HEK293 (cell line): ENCODE measurements around the gene PSMD9.
"Not testable (repeated sequence)": the region's sequence is repeated elsewhere in the genome, so short reads cannot be mapped to it uniquely, and the experiment has no call there.

Experiments used
- CTCF ChIA-PET: fragments of 350-600 bp; formaldehyde crosslinking; extraction: SDS; loops from one replicate; lab custom pipeline; 2021; ENCODE audit warnings: antibody characterized with exemption; lab: Yijun Ruan, JAX
- POLR2A ChIA-PET: fragments of 300-600 bp; formaldehyde crosslinking; extraction: SDS; loops from one replicate; lab custom pipeline; 2020; ENCODE audit warnings: antibody characterized with exemption, inconsistent platforms; lab: Yijun Ruan, JAX
- H3K27ac ChIP-seq: fragments of 200-500 bp; sonication (Bioruptor generic); 2 replicates; pipeline ENCODE4 v1.5.1; 2014; ENCODE audit warnings: low read depth, low read length, control low read depth, inconsistent platforms; ENCODE audit errors: extremely low read depth
- H3K36me3 ChIP-seq, 2 experiments: fragments of 200-500 bp in 1 of 2; sonication (Bioruptor generic) in 1 of 2; 1 replicate in 1 of 2; 2 replicates in 1 of 2; pipeline ENCODE4 v1.5.1; 2014 to 2017; ENCODE audit warnings: inconsistent platforms in 2 of 2, low read length in 2 of 2; ENCODE audit not compliant: control insufficient read depth in 2 of 2, insufficient read depth in 1 of 2
- H3K4me1 ChIP-seq: fragments of 200-500 bp; sonication (Bioruptor generic); 2 replicates; pipeline ENCODE4 v1.5.1; 2014; ENCODE audit warnings: mild to moderate bottlenecking, low read length, inconsistent platforms; ENCODE audit not compliant: control insufficient read depth, insufficient read depth
- H3K4me3 ChIP-seq: 2 replicates; pipeline ENCODE4 v1.5.1; 2011; ENCODE audit warnings: low read depth, mild to moderate bottlenecking, control low read depth, low read length, moderate library complexity
- H3K9me3 ChIP-seq: fragments of 200-500 bp; sonication (Bioruptor generic); 2 replicates; pipeline ENCODE4 v1.5.1; 2014; ENCODE audit warnings: low read depth, low read length, inconsistent platforms; ENCODE audit not compliant: control insufficient read depth, insufficient read depth
- FEZF1 ChIP-seq: fragments of 450-650 bp; formaldehyde crosslinking; IDR thresholded peaks from 2 replicates; pipeline ENCODE4 v1.5.1; 2016; ENCODE audit warnings: missing biosample characterization, missing genetic modification characterization
- HOXA7 ChIP-seq: sonication (generic); formaldehyde crosslinking; IDR thresholded peaks from 2 replicates; pipeline ENCODE4 v1.8.1; 2022; ENCODE audit warnings: missing genetic modification reagents, borderline replicate concordance
- KLF9 ChIP-seq: fragments of 450-650 bp; formaldehyde crosslinking; IDR thresholded peaks from 2 replicates; pipeline ENCODE4 v1.5.1; 2016; ENCODE audit warnings: missing biosample characterization, missing genetic modification characterization, low read depth
- SP2 ChIP-seq: fragments of 450-650 bp; formaldehyde crosslinking; IDR thresholded peaks from 2 replicates; pipeline ENCODE4 v1.5.1; 2016; ENCODE audit warnings: missing biosample characterization, missing genetic modification characterization
- WT1 ChIP-seq: fragments of 450-650 bp; formaldehyde crosslinking; IDR thresholded peaks from 2 replicates; pipeline ENCODE4 v1.5.1; 2016; ENCODE audit warnings: missing biosample characterization, missing genetic modification characterization
- ZBTB1 ChIP-seq: fragments of 450-650 bp; formaldehyde crosslinking; IDR thresholded peaks from 2 replicates; pipeline ENCODE4 v1.5.1; 2016; ENCODE audit warnings: missing biosample characterization, missing genetic modification characterization
- ZBTB49 ChIP-seq: fragments of 450-650 bp; formaldehyde crosslinking; IDR thresholded peaks from 2 replicates; pipeline ENCODE4 v1.5.1; 2016; ENCODE audit warnings: missing biosample characterization, missing genetic modification characterization, low read depth
- ZBTB6 ChIP-seq: fragments of 450-650 bp; formaldehyde crosslinking; IDR thresholded peaks from 2 replicates; pipeline ENCODE4 v1.5.1; 2017; ENCODE audit warnings: missing biosample characterization, missing genetic modification characterization
- ZBTB7A ChIP-seq: fragments of 450-650 bp; formaldehyde crosslinking; IDR thresholded peaks from 2 replicates; pipeline ENCODE4 v1.5.1; 2016; ENCODE audit warnings: low read depth, missing biosample characterization, missing genetic modification characterization
- ZNF132 ChIP-seq: fragments of 450-650 bp; formaldehyde crosslinking; IDR thresholded peaks from 2 replicates; pipeline ENCODE4 v1.5.1; 2017; ENCODE audit warnings: missing biosample characterization, missing genetic modification characterization, borderline replicate concordance
- ZNF211 ChIP-seq: fragments of 450-650 bp; formaldehyde crosslinking; IDR thresholded peaks from 2 replicates; pipeline ENCODE4 v1.5.1; 2016; ENCODE audit warnings: low read depth, missing biosample characterization, missing genetic modification characterization
- ZNF223 ChIP-seq: fragments of 450-650 bp; formaldehyde crosslinking; IDR thresholded peaks from 2 replicates; pipeline ENCODE4 v1.5.1; 2016; ENCODE audit warnings: missing biosample characterization, missing genetic modification characterization
- ZNF324 ChIP-seq: fragments of 450-650 bp; formaldehyde crosslinking; IDR thresholded peaks from 2 replicates; pipeline ENCODE4 v1.5.1; 2016; ENCODE audit warnings: missing biosample characterization, missing genetic modification characterization
- ZNF600 ChIP-seq: fragments of 450-650 bp; formaldehyde crosslinking; IDR thresholded peaks from 2 replicates; pipeline ENCODE4 v1.5.1; 2016; ENCODE audit warnings: missing biosample characterization, missing genetic modification characterization
- ZNF629 ChIP-seq: fragments of 450-650 bp; formaldehyde crosslinking; IDR thresholded peaks from 2 replicates; pipeline ENCODE4 v1.5.1; 2017; ENCODE audit warnings: missing biosample characterization, missing genetic modification characterization
- ZNF701 ChIP-seq: fragments of 450-650 bp; formaldehyde crosslinking; IDR thresholded peaks from 2 replicates; pipeline ENCODE4 v1.5.1; 2016; ENCODE audit warnings: missing biosample characterization, missing genetic modification characterization
- ZNF791 ChIP-seq: fragments of 450-650 bp; formaldehyde crosslinking; IDR thresholded peaks from 2 replicates; pipeline ENCODE4 v1.5.1; 2016; ENCODE audit warnings: missing biosample characterization, missing genetic modification characterization
- ZNF837 ChIP-seq: fragments of 450-650 bp; formaldehyde crosslinking; IDR thresholded peaks from 2 replicates; pipeline ENCODE4 v1.5.1; 2016; ENCODE audit warnings: missing biosample characterization, missing genetic modification characterization
- TF ChIP-seq, protein P1 (sequence below): fragments of 450-650 bp; formaldehyde crosslinking; IDR thresholded peaks from 2 replicates; pipeline ENCODE4 v1.5.1; 2016; ENCODE audit warnings: missing biosample characterization, missing genetic modification characterization
- TF ChIP-seq, protein P2 (sequence below): fragments of 450-650 bp; formaldehyde crosslinking; IDR thresholded peaks from 2 replicates; pipeline ENCODE4 v1.5.1; 2016; ENCODE audit warnings: missing biosample characterization, missing genetic modification characterization

Gene PSMD9

DNA sequence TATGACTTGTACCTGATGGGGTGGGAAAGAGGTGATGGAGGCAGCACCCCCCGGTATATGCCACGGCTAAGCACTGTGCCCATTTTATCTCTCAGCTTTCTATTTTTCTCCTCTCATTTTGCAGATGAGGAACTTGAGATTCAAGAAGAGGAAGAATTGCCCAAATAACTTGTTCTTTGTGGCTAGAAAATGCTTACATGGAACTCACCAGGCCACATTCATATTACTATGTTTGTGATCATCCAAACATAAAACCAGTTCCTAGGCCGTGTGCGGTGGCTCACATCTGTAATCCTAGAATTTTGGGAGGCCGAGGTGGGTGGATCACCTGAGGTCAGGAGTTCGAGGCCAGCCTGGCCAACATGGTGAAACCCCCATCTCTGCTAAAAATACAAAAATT lies 14.5 kb upstream of the PSMD9 start:
- Histone ChIP-seq H3K4me1 (no peaks in the 10 kb centered on the region), H3K36me3 (no peaks in the 10 kb centered on the region), H3K27ac (no peak overlapping the region), H3K9me3 (no peaks in the 10 kb centered on the region), H3K4me3 (no peak overlapping the region)
- TF ChIP-seq ZNF223 (tag by site-specific recombination), result no peak
- no peak for TF ChIP-seq ZNF791 (tag by site-specific recombination)
- TF ChIP-seq SP2 (tag by site-specific recombination), result no peak
- POLR2A ChIA-PET, result no interaction called here
- CTCF ChIA-PET, result no interaction called here

GRCh38 chr12:121875582-121875981 lies 13.0 kb upstream of the PSMD9 start:
- CTCF ChIA-PET, result interaction anchor here (0.6 to 1.6 kb wide), 4 partner anchors 12 to 379 kb away, joined by 3 to 5 read pairs (median 4); no protein-coding TSS in a partner anchor
- Histone ChIP-seq H3K4me3 (no peak overlapping the region), H3K9me3 (no peaks in the 10 kb centered on the region), H3K36me3 (no peaks in the 10 kb centered on the region), H3K27ac (no peak overlapping the region), H3K4me1 (no peaks in the 10 kb centered on the region)
- no peak for TF ChIP-seq ZNF211
- TF ChIP-seq ZNF324 (tag by site-specific recombination), result no peak
- no peak for TF ChIP-seq ZNF837 (tag by site-specific recombination)
- TF ChIP-seq ZNF629 (tag by site-specific recombination), result no peak
- no peak for TF ChIP-seq WT1
- TF ChIP-seq KLF9, result no peak
- no peak for TF ChIP-seq ZBTB49
- TF ChIP-seq HOXA7 (CRISPR knock-in tag), result no peak
- no peak for TF ChIP-seq FEZF1 (tag by site-specific recombination)
- no peak for TF ChIP-seq ZBTB6
- TF ChIP-seq, protein P1, sequence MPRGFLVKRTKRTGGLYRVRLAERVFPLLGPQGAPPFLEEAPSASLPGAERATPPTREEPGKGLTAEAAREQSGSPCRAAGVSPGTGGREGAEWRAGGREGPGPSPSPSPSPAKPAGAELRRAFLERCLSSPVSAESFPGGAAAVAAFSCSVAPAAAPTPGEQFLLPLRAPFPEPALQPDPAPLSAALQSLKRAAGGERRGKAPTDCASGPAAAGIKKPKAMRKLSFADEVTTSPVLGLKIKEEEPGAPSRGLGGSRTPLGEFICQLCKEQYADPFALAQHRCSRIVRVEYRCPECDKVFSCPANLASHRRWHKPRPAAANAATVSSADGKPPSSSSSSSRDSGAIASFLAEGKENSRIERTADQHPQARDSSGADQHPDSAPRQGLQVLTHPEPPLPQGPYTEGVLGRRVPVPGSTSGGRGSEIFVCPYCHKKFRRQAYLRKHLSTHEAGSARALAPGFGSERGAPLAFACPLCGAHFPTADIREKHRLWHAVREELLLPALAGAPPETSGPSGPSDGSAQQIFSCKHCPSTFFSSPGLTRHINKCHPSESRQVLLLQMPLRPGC, result no peak
- TF ChIP-seq ZNF132 (tag by site-specific recombination), result no peak
- POLR2A ChIA-PET, result no interaction called here

DNA sequence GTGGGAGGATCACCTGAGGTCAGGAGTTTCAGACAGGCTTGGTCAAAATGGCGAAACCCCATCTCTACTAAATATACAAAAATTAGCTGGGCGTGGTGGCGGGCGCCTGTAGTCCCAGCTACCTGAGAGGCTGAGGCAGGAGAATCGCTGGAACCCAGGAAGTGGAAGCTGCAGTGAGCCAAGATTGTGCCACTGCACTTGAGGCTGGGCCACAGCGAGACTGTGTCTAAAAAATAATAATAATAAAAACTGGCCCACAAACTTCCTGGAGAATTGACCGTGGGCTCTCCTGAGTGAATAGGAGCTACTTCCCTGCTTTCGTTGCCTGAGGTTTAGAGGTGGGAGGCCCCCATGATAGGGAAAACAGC lies 12.5 kb upstream of the PSMD9 start:
- H3K36me3 ChIP-seq, POLR2A ChIA-PET, H3K9me3 ChIP-seq, H3K4me1 ChIP-seq, H3K4me3 ChIP-seq, H3K27ac ChIP-seq: not testable (repeated sequence)
- CTCF ChIA-PET, result interaction anchor here (0.6 to 1.6 kb wide), 4 partner anchors 12 to 380 kb away, joined by 3 to 5 read pairs (median 4); no protein-coding TSS in a partner anchor

GRCh38 chr12:121883315-121883660 lies 5.3 kb upstream of the PSMD9 start:
- POLR2A ChIA-PET, result interaction anchor here (0.7 to 0.9 kb wide), 3 partner anchors 81 to 1191 kb away, joined by 3 to 4 read pairs (median 3); no protein-coding TSS in a partner anchor
- Histone ChIP-seq H3K4me3 (no peak overlapping the region), H3K9me3 (no peaks in the 10 kb centered on the region), H3K36me3 (no peaks in the 10 kb centered on the region), H3K4me1 (no peaks in the 10 kb centered on the region), H3K27ac (no peak overlapping the region)
- no peak for TF ChIP-seq ZBTB1 (tag by site-specific recombination)
- TF ChIP-seq ZBTB7A, result no peak
- TF ChIP-seq ZNF701 (tag by site-specific recombination), result 0 out of 2 replicates have a peak, but pooled peaks have one; percentile 2
- TF ChIP-seq, protein P2, sequence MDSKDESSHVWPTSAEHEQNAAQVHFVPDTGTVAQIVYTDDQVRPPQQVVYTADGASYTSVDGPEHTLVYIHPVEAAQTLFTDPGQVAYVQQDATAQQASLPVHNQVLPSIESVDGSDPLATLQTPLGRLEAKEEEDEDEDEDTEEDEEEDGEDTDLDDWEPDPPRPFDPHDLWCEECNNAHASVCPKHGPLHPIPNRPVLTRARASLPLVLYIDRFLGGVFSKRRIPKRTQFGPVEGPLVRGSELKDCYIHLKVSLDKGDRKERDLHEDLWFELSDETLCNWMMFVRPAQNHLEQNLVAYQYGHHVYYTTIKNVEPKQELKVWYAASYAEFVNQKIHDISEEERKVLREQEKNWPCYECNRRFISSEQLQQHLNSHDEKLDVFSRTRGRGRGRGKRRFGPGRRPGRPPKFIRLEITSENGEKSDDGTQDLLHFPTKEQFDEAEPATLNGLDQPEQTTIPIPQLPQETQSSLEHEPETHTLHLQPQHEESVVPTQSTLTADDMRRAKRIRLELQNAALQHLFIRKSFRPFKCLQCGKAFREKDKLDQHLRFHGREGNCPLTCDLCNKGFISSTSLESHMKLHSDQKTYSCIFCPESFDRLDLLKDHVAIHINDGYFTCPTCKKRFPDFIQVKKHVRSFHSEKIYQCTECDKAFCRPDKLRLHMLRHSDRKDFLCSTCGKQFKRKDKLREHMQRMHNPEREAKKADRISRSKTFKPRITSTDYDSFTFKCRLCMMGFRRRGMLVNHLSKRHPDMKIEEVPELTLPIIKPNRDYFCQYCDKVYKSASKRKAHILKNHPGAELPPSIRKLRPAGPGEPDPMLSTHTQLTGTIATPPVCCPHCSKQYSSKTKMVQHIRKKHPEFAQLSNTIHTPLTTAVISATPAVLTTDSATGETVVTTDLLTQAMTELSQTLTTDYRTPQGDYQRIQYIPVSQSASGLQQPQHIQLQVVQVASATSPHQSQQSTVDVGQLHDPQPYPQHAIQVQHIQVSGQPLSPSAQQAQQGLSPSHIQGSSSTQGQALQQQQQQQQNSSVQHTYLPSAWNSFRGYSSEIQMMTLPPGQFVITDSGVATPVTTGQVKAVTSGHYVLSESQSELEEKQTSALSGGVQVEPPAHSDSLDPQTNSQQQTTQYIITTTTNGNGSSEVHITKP (tag by site-specific recombination), result peak; percentile 83
- TF ChIP-seq ZNF600 (tag by site-specific recombination), result peak; percentile 87; the same call in 1 of the 2 replicates
- CTCF ChIA-PET, result interaction anchor here (0.6 to 1.5 kb wide), 6 partner anchors 12 to 89 kb away, joined by 3 to 8 read pairs (median 4); partner anchors contain the start of gene HPD
